Fibroblast of upper back skin (primary cell): ENCODE data around the gene SIM2.

ENCODE experiments used
- DNase-seq: peaks from one replicate; pipeline ENCODE4 v3.0.0-alpha.2; 2013

The SIM2 gene

GRCh38 chr21:36773995-36774394 is 75.1 kb downstream of the SIM2 start:
- DNase-seq, result no peak

- DNase-seq, result peak; percentile 63
These were observed 78.2 kb downstream of the SIM2 start for GRCh38 chr21:36776981-36777617.

- no peak for DNase-seq
These were observed 81.9 kb downstream of the SIM2 start for GRCh38 chr21:36780861-36781260.

- peak; percentile 55 for DNase-seq
These were observed 84.9 kb downstream of the SIM2 start for GRCh38 chr21:36783612-36784374.

- DNase-seq, result no peak
These were observed 86.0 kb downstream of the SIM2 start for GRCh38 chr21:36784947-36785346.

GRCh38 chr21:36785615-36786014 is 86.7 kb downstream of the SIM2 start:
- DNase-seq, result no peak

GRCh38 chr21:36786186-36786585 is 87.3 kb downstream of the SIM2 start:
- no peak for DNase-seq

- no peak for DNase-seq
These were observed 89.3 kb downstream of the SIM2 start for GRCh38 chr21:36788120-36788638.

- DNase-seq, result no peak
These were observed 91.7 kb downstream of the SIM2 start for GRCh38 chr21:36790616-36791015.

- DNase-seq, result no peak
These were observed 92.3 kb downstream of the SIM2 start for GRCh38 chr21:36791180-36791579.

- DNase-seq, result no peak
These were observed 93.0 kb downstream of the SIM2 start for GRCh38 chr21:36791695-36792470.

GRCh38 chr21:36792505-36792967 is 93.6 kb downstream of the SIM2 start:
- DNase-seq, result no peak

- no peak for DNase-seq
These were observed 97.2 kb downstream of the SIM2 start for GRCh38 chr21:36796070-36796469.

- no peak for DNase-seq
These were observed 99.6 kb downstream of the SIM2 start for GRCh38 chr21:36798491-36798890.
